K562 (cell line): ENCODE data around the gene TGM1. TPM values are rescaled to one million over a fixed set of nuclear protein-coding genes. Genes with fewer than 3 reads are reported as not detected.

Experiments used
- ATAC-seq: fragments of 200-7000 bp; cut with Tn5 transposase; 3 replicates; pipeline ENCODE4 v1.9.1; 2020; ENCODE audit warnings: moderate library complexity
- BruUV-seq: library from RNA; stranded (reverse); fragments of 400-500 nt; replicated peaks from 2 replicates; lab custom pipeline; 2021; lab: Mats Ljungman, UMichigan
- CTCF ChIA-PET: fragments of 300-600 bp; formaldehyde crosslinking; extraction: SDS; loops from one replicate; lab custom pipeline; 2021; ENCODE audit warnings: low intra/inter-chr PET ratio; lab: Yijun Ruan, JAX
- POLR2A ChIA-PET: fragments of 300-600, 350-650 bp; sonication (Branson Sonifier 250); formaldehyde crosslinking; extraction: SDS; loops from one replicate; lab custom pipeline; 2021; ENCODE audit warnings: antibody characterized with exemption, inconsistent platforms; lab: Yijun Ruan, JAX
- DNase-seq, 4 experiments: peaks; one replicate each; pipeline versions ENCODE4 v3.0.0 to v3.0.0-alpha.2; 2011 to 2018; ENCODE audit warnings: low spot score in 3 of 4, mixed read lengths in 3 of 4; ENCODE audit errors: extremely low read depth in 1 of 4
- FAIRE-seq: peaks from 2 replicates; lab custom pipeline; 2011; peaks lifted over from hg19 to GRCh38; lab: Jason Lieb, UNC
- H2AFZ ChIP-seq: 2 replicates; pipeline ENCODE4 v1.6.0; 2011; ENCODE audit warnings: low read depth, low read length, control low read depth, inconsistent platforms
- H3K27ac ChIP-seq: fragments of 200-600 bp; 3 replicates; pipeline ENCODE4 v1.8.0; 2011; ENCODE audit warnings: low read depth, mild to moderate bottlenecking, control low read depth, inconsistent platforms, low read length, moderate library complexity, mixed read lengths; ENCODE audit errors: extremely low read depth
- H3K27me3 ChIP-seq, 2 experiments: fragments of 300-600 bp in 1 of 2; 2 replicates in 1 of 2; 3 replicates in 1 of 2; pipeline versions ENCODE4 v1.6.0 to v1.8.0; 2011; ENCODE audit warnings: inconsistent platforms in 2 of 2, low read length in 2 of 2, mild to moderate bottlenecking in 1 of 2, mixed read lengths in 1 of 2, moderate library complexity in 1 of 2; ENCODE audit not compliant: control insufficient read depth in 2 of 2, insufficient read depth in 2 of 2
- H3K36me3 ChIP-seq: fragments of 300-600 bp; 3 replicates; pipeline ENCODE4 v1.8.0; 2011; ENCODE audit warnings: mild to moderate bottlenecking, low read length, inconsistent platforms; ENCODE audit not compliant: control insufficient read depth, insufficient read depth
- H3K4me1 ChIP-seq, 2 experiments: fragments of 200-600 bp in 1 of 2; replicated peaks in 1 of 2; 2 replicates in 1 of 2; 3 replicates in 1 of 2; pipeline versions ENCODE4 v1.5.1 to v1.8.0; 2011; ENCODE audit warnings: inconsistent platforms in 2 of 2, low read length in 2 of 2, mild to moderate bottlenecking in 1 of 2, mixed read lengths in 1 of 2, moderate library complexity in 1 of 2; ENCODE audit not compliant: control insufficient read depth in 2 of 2, insufficient read depth in 2 of 2
- H3K4me2 ChIP-seq: 2 replicates; pipeline ENCODE4 v1.6.1; 2011; ENCODE audit warnings: low read length, control low read depth, inconsistent platforms, mixed read lengths; ENCODE audit not compliant: insufficient read depth
- H3K4me3 ChIP-seq: fragments of 200-600 bp; sonication (generic), shearing (Covaris generic); 2 replicates; pipeline ENCODE4 v1.5.1; 2016; ENCODE audit warnings: control low read depth, inconsistent platforms
- H3K79me2 ChIP-seq: fragments of 200-600 bp; 3 replicates; pipeline ENCODE4 v1.8.0; 2011; ENCODE audit warnings: low read length, inconsistent platforms; ENCODE audit not compliant: control insufficient read depth, insufficient read depth
- H3K9ac ChIP-seq, 2 experiments: 2 replicates each; pipeline versions ENCODE4 v1.6.0 to v1.6.1; 2011; ENCODE audit warnings: low read depth in 2 of 2, low read length in 2 of 2, control low read depth in 1 of 2, inconsistent platforms in 1 of 2, mild to moderate bottlenecking in 1 of 2, mixed read lengths in 1 of 2; ENCODE audit not compliant: insufficient read depth in 1 of 2
- H3K9me1 ChIP-seq: one replicate; pipeline ENCODE4 v1.6.0; 2011; ENCODE audit warnings: inconsistent platforms, mild to moderate bottlenecking, low read length, moderate library complexity; ENCODE audit not compliant: control insufficient read depth, insufficient read depth
- H3K9me3 ChIP-seq: replicated peaks from 2 replicates; pipeline ENCODE4 v1.5.1; 2011; ENCODE audit warnings: low read depth, low read length, inconsistent platforms; ENCODE audit not compliant: control insufficient read depth, insufficient read depth
- H4K20me1 ChIP-seq: replicated peaks from 2 replicates; pipeline ENCODE4 v1.6.1; 2011; ENCODE audit warnings: low read length, inconsistent platforms, mixed read lengths; ENCODE audit not compliant: control insufficient read depth, insufficient read depth
- BHLHE40 ChIP-seq: IDR thresholded peaks from 2 replicates; pipeline ENCODE4 v1.6.1; 2011; ENCODE audit warnings: low read length, improper control_type of control experiment
- CLOCK ChIP-seq: fragments of 250-450 bp; sonication (Bioruptor Pico); IDR thresholded peaks from 2 replicates; pipeline ENCODE4 v1.4.0; 2020; ENCODE audit warnings: mild to moderate bottlenecking, moderate library complexity, borderline replicate concordance
- MGA ChIP-seq: fragments of 450-650 bp; IDR thresholded peaks from 2 replicates; pipeline ENCODE4 v1.6.1; 2016; ENCODE audit warnings: mild to moderate bottlenecking, moderate library complexity
- RBFOX2 ChIP-seq: fragments of 200-400 bp; formaldehyde crosslinking; IDR thresholded peaks from 2 replicates; pipeline ENCODE4 v1.6.1; 2017; ENCODE audit warnings: low read depth, mild to moderate bottlenecking, low read length, moderate library complexity
- TBL1XR1 ChIP-seq, 2 experiments: IDR thresholded peaks; 2 replicates each; pipeline ENCODE4 v1.6.1; 2012; ENCODE audit warnings: improper control_type of control experiment in 2 of 2, low read length in 2 of 2, mild to moderate bottlenecking in 1 of 2
- ZNF431 ChIP-seq: sonication (generic); formaldehyde crosslinking; IDR thresholded peaks from 2 replicates; pipeline ENCODE4 v1.8.0; 2022; ENCODE audit warnings: mild to moderate bottlenecking, missing genetic modification reagents
- WGBS: fragments of 100-300 bp; shearing (Covaris generic); methylation state at CpG from one replicate; pipeline ENCODE4 v1.1.6; 2016; ENCODE audit warnings: low coverage, mixed read lengths; ENCODE audit not compliant: insufficient coverage; ENCODE audit errors: missing lambda C conversion rate; 5-methylcytosine and 5-hydroxymethylcytosine counted together
- in situ Hi-C: fragments of 300-500 bp; cut with MboI; formaldehyde crosslinking; loops from 4 replicates; pipeline ENCODE4 v1.15.0; 2018; ENCODE audit warnings: inconsistent platforms, mixed read lengths
- intact Hi-C: fragments of 100-400 bp; cut with micrococcal nuclease; formaldehyde crosslinking; loops from 2 replicates; pipeline ENCODE4 v1.14.2; 2022
- polyA plus RNA-seq, 8 experiments: library from polyadenylated mRNA; depleted of rRNA in 4 of 8; stranded (reverse) in 5 of 8; unstranded in 3 of 8; fragments of >200 nt; fragmentation: Nextera tagmentation in 2 of 8; fragmentation: Illumina TruSeq in 1 of 8; extraction: Ambion mirVana in 2 of 8; extraction: Trizol in 1 of 8; gene quantifications; 2 replicates each; pipeline versions ENCODE4 v1.2.1 to v1.2.3, GENCODE V29; 2011 to 2014; ENCODE audit warnings: inconsistent platforms in 1 of 8, missing spikeins in 1 of 8
- total RNA-seq, 7 experiments: library from RNA; depleted of rRNA in 6 of 7; stranded (reverse); fragments of >200 nt in 6 of 7; fragmentation: Illumina TruSeq in 2 of 7; extraction: Trizol in 2 of 7; gene quantifications; 2 replicates each; pipeline versions ENCODE4 v1.2.1 to v1.2.3, GENCODE V29; 2011 to 2021; ENCODE audit warnings: low replicate concordance in 1 of 7

The TGM1 gene
- total and polyA plus RNA-seq, 9 of the 15 experiments (the other 6 are each of a cell fraction or from before 2014, with no cell fraction given), result 0.13 to 4.4 (median 0.88) TPM

GRCh38 chr14:24269910-24270536 is 7.0 kb upstream of the TGM1 start (continued):
- no peak for TF ChIP-seq CLOCK (CRISPR knock-in tag)
- TF ChIP-seq TBL1XR1 (IDR thresholded peaks at IDR 0.05; ENCODE audit: low read length in 2 of 2), result no peak
- TF ChIP-seq ZNF431 (CRISPR knock-in tag), result no peak

GRCh38 chr14:24269368-24269767 is 6.4 kb upstream of the TGM1 start:
- ChIA-PET POLR2A (interaction anchor here (0.7 to 1.2 kb wide), 4 partner anchors 8 to 28 kb away, joined by 3 to 4 read pairs (median 4); partner anchors contain the start of gene TINF2), CTCF (no interaction called here)
- Histone ChIP-seq H3K27ac (no peak overlapping the region), H3K9me3 (no peaks in the 10 kb centered on the region), H3K9ac (no peak overlapping the region), H3K27me3 (no peaks in the 10 kb centered on the region), H4K20me1 (no peaks in the 10 kb centered on the region; the same call in 1 of the 2 replicates), H3K36me3 (no peaks in the 10 kb centered on the region), H3K4me1 (peaks cover 17 to 22% of the 10 kb centered on the region in 2 experiments; a peak in 4 of 5 replicates), H3K4me3 (no peak overlapping the region), H3K4me2 (no peak overlapping the region), H2AFZ (no peak overlapping the region), H3K9me1 (no peaks in the 10 kb centered on the region), H3K79me2 (peaks cover 9% of the 10 kb centered on the region; the same call in 1 of the 3 replicates)
- 81% methylated on average over 4 of the region's 8 CpGs for WGBS
- in situ Hi-C loops (no loop called here), intact Hi-C loops (no loop called here)
- FAIRE-seq (no peak), ATAC-seq (no peak), DNase-seq (no peak)
- no TSS peak for BruUV-seq
- TF ChIP-seq RBFOX2 (no peak), BHLHE40 (no peak), MGA (no peak)
